Measurements from ENCODE around the gene TSG101.

- TF ChIP-seq POLR2A (IDR thresholded peaks at IDR 0.05; ENCODE audit: low read depth): no peak
- TF ChIP-seq CTCF (IDR thresholded peaks at IDR 0.05): no peak
- TF ChIP-seq EP300 (IDR thresholded peaks at IDR 0.05): no peak
- no peak for TF ChIP-seq POLR2AphosphoS5 (IDR thresholded peaks at IDR 0.05)
Observed at GRCh38 chr11:18502352-18502751, 24.4 kb downstream of the TSG101 start.
